A549 (cell line): Measurements from ENCODE around the gene SYDE1. TPM values are rescaled to one million over a fixed set of nuclear protein-coding genes. Genes with fewer than 3 reads are reported as not detected.
"Not testable (repeated sequence)": the region's sequence is repeated elsewhere in the genome, so short reads cannot be mapped to it uniquely, and the experiment has no call there.

Experiments used
- ATAC-seq, 2 experiments: fragments of 200-7000 bp in 1 of 2; fragments of >200 bp in 1 of 2; cut with Nextera tagmentation in 1 of 2; cut with Tn5 transposase in 1 of 2; 3 replicates each; pipeline versions ENCODE4 v1.8.0 to v1.9.1; 2018 to 2020; ENCODE audit warnings: mild to moderate bottlenecking in 1 of 2, moderate library complexity in 1 of 2
- CTCF ChIA-PET: fragments of 300-600 bp; sonication (Branson Sonifier 250); formaldehyde crosslinking; extraction: SDS; loops from one replicate; lab custom pipeline; 2021; ENCODE audit warnings: antibody characterized with exemption, inconsistent platforms; lab: Yijun Ruan, JAX
- POLR2A ChIA-PET: fragments of 350-600 bp; formaldehyde crosslinking; extraction: SDS; loops from one replicate; lab custom pipeline; 2021; ENCODE audit warnings: antibody characterized with exemption, inconsistent platforms; lab: Yijun Ruan, JAX
- DNase-seq, 2 experiments: peaks; one replicate each; pipeline versions ENCODE4 v3.0.0 to v3.0.0-alpha.2; 2011 to 2016; ENCODE audit warnings: low read depth in 1 of 2, low spot score in 1 of 2
- FAIRE-seq: peaks from 2 replicates; lab custom pipeline; 2011; peaks lifted over from hg19 to GRCh38; lab: Jason Lieb, UNC
- H3K27ac ChIP-seq, 2 experiments: fragments of >200 bp; sonication (Bioruptor Twin); formaldehyde crosslinking; 3 replicates each; pipeline ENCODE4 v1.5.1; 2016 to 2017
- H3K4me1 ChIP-seq: fragments of >200 bp; sonication (Bioruptor Twin); formaldehyde crosslinking; 3 replicates; pipeline ENCODE4 v1.6.1; 2016
- H3K4me2 ChIP-seq: fragments of >200 bp; sonication (Bioruptor Twin); formaldehyde crosslinking; 3 replicates; pipeline ENCODE4 v1.6.1; 2016
- H3K4me3 ChIP-seq: fragments of >200 bp; sonication (Bioruptor Twin); formaldehyde crosslinking; 3 replicates; pipeline ENCODE4 v1.5.1; 2016
- H3K9me3 ChIP-seq: fragments of >200 bp; sonication (Bioruptor Twin); formaldehyde crosslinking; 3 replicates; pipeline ENCODE4 v1.6.1; 2016
- ATOH8 ChIP-seq: fragments of 250-450 bp; sonication (Bioruptor Pico); IDR thresholded peaks from 2 replicates; pipeline ENCODE4 v1.5.0; 2020; ENCODE audit warnings: low read depth, mild to moderate bottlenecking, moderate library complexity
- BCL3 ChIP-seq: fragments of >200 bp; sonication (Bioruptor Twin); formaldehyde crosslinking; IDR thresholded peaks from 3 replicates; pipeline ENCODE4 v1.6.1; 2016
- CHD2 ChIP-seq: fragments of 150-350 bp; IDR thresholded peaks from 2 replicates; pipeline ENCODE4 v1.6.1; 2014; ENCODE audit warnings: low read length; ENCODE audit not compliant: partially characterized antibody
- CHD4 ChIP-seq: fragments of 200-600 bp; sonication (generic); IDR thresholded peaks from 2 replicates; pipeline ENCODE4 v1.6.1; 2016; ENCODE audit warnings: antibody characterized with exemption, mild to moderate bottlenecking, borderline replicate concordance
- EHF ChIP-seq: fragments of 250-450 bp; sonication (Bioruptor Pico); IDR thresholded peaks from 2 replicates; pipeline ENCODE4 v1.5.0; 2020; ENCODE audit warnings: mild to moderate bottlenecking
- FOSB ChIP-seq: fragments of 250-450 bp; sonication (Bioruptor Pico); IDR thresholded peaks from 2 replicates; pipeline ENCODE4 v1.5.0; 2020; ENCODE audit warnings: mild to moderate bottlenecking, moderate library complexity
- HOXB13 ChIP-seq: fragments of 250-450 bp; sonication (Bioruptor Pico); IDR thresholded peaks from 2 replicates; pipeline ENCODE4 v1.5.0; 2020; ENCODE audit warnings: low read depth, mild to moderate bottlenecking, moderate library complexity
- KDM1A ChIP-seq: fragments of 200-600 bp; sonication (generic); IDR thresholded peaks from 2 replicates; pipeline ENCODE4 v1.6.1; 2016; ENCODE audit warnings: low read depth, mild to moderate bottlenecking
- KDM5A ChIP-seq: fragments of 200-600 bp; sonication (generic); IDR thresholded peaks from 2 replicates; pipeline ENCODE4 v1.6.1; 2016; ENCODE audit warnings: antibody characterized with exemption, mild to moderate bottlenecking
- MAZ ChIP-seq: fragments of 150-350 bp; IDR thresholded peaks from 2 replicates; pipeline ENCODE4 v1.6.1; 2014; ENCODE audit warnings: antibody characterized with exemption, low read depth, low read length, borderline replicate concordance
- MYC ChIP-seq: IDR thresholded peaks from 2 replicates; pipeline ENCODE4 v1.6.1; 2012; ENCODE audit warnings: mild to moderate bottlenecking, inconsistent platforms, low read length, improper control_type of control experiment, borderline replicate concordance
- RCOR1 ChIP-seq: fragments of 150-350 bp; IDR thresholded peaks from 2 replicates; pipeline ENCODE4 v1.6.1; 2014; ENCODE audit warnings: antibody characterized with exemption, low read length, low read depth
- RFX5 ChIP-seq: fragments of 450-650 bp; IDR thresholded peaks from 2 replicates; pipeline ENCODE4 v1.7.1; 2014; ENCODE audit warnings: antibody characterized with exemption, mild to moderate bottlenecking, moderate library complexity
- RNF2 ChIP-seq: fragments of 200-600 bp; sonication (generic); IDR thresholded peaks from 2 replicates; pipeline ENCODE4 v1.6.1; 2016; ENCODE audit warnings: low read depth, mild to moderate bottlenecking, antibody characterized with exemption, moderate library complexity, borderline replicate concordance
- SMC3 ChIP-seq: fragments of >200 bp; sonication (Bioruptor Twin); formaldehyde crosslinking; IDR thresholded peaks from 3 replicates; pipeline ENCODE4 v1.6.1; 2018; ENCODE audit warnings: inconsistent platforms
- TP53 ChIP-seq: fragments of 250-450 bp; sonication (Bioruptor Pico); IDR thresholded peaks from 2 replicates; pipeline ENCODE4 v1.5.0; 2021; ENCODE audit warnings: mild to moderate bottlenecking, moderate library complexity
- ZFP36 ChIP-seq: fragments of 450-650 bp; IDR thresholded peaks from 2 replicates; pipeline ENCODE4 v1.6.1; 2014; ENCODE audit warnings: borderline replicate concordance; ENCODE audit not compliant: partially characterized antibody
- ZSCAN20 ChIP-seq: fragments of 250-450 bp; sonication (Bioruptor Pico); IDR thresholded peaks from 2 replicates; pipeline ENCODE4 v1.8.0; 2022; ENCODE audit warnings: mild to moderate bottlenecking, moderate library complexity
- WGBS: methylation state at CpG from one replicate; pipeline ENCODE4 v1.1.6; 2017; ENCODE audit errors: missing lambda C conversion rate; 5-methylcytosine and 5-hydroxymethylcytosine counted together
- polyA plus RNA-seq, 4 experiments: library from polyadenylated mRNA; depleted of rRNA in 3 of 4; stranded (reverse); fragments of >200 nt; fragmentation: RNase III in 1 of 4; extraction: RNeasy Plus Mini Kit Qiagen cat#74134 plus additional on column Dnase treatment in 1 of 4; gene quantifications; 2 replicates in 3 of 4; 3 replicates in 1 of 4; pipeline ENCODE4 v1.2.3, GENCODE V29; 2011 to 2017

SYDE1 gene
- polyA plus RNA-seq, 2 of the 4 experiments (the other 2 are of a cell fraction), result 5.5 to 8.8 TPM

DNA sequence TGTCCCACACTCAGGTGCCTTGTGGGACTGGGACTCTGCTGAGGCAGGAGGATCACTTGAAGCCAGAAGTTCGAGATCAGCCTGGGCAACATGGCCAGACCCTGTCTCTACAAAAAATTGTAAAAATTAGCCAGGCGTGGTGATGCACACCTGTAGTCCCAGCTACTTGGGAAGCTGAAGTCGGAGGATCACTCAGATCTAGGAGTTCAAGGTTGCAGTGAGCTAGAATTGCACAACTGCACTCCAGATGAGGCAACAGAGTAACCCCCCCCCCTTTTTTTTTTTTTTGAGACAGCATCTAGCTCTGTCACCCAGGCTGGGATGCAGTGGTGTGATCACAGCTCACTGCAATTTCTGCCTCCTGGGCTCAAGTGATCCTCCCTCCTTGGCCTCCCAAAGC is 11.0 kb upstream of the SYDE1 start:
- Histone ChIP-seq H3K4me2 (no peak overlapping the region), H3K4me3 (no peak overlapping the region), H3K9me3 (no peaks in the 10 kb centered on the region), H3K27ac (no peak overlapping the region), H3K4me1 (0 out of 3 replicates have a peak, but pooled peaks cover 5% of the 10 kb centered on the region)
- WGBS, result 55% methylated on average over 3 of the region's 3 CpGs
- ChIA-PET POLR2A (no interaction called here), CTCF (interaction anchor here (0.6 to 1.2 kb wide), 2 partner anchors 55 to 184 kb away, joined by 3 read pairs; no protein-coding TSS in a partner anchor)
- DNase-seq (no peak), ATAC-seq (no peak), FAIRE-seq (no peak)
- TF ChIP-seq EHF (CRISPR knock-in tag), result no peak
- TF ChIP-seq FOSB (CRISPR knock-in tag), result no peak
- no peak for TF ChIP-seq RNF2
- no peak for TF ChIP-seq ZSCAN20 (CRISPR knock-in tag)

GRCh38 chr19:15097980-15098379 is 9.2 kb upstream of the SYDE1 start:
- DNase-seq, H3K9me3 ChIP-seq, CTCF ChIA-PET, POLR2A ChIA-PET, H3K4me2 ChIP-seq, ATAC-seq, H3K27ac ChIP-seq, H3K4me3 ChIP-seq, FAIRE-seq, H3K4me1 ChIP-seq: not testable (repeated sequence)
- WGBS, result 77% methylated on average over 6 of the region's 6 CpGs

GRCh38 chr19:15098460-15098859 is 8.7 kb upstream of the SYDE1 start:
- no peak overlapping the region for H3K4me2 ChIP-seq
- H3K27ac ChIP-seq, result no peak overlapping the region
- H3K4me1 ChIP-seq, result no peaks in the 10 kb centered on the region
- CTCF ChIA-PET, result interaction anchor here (0.6 kb wide), 1 partner anchor 32 kb away, joined by 3 read pairs; no protein-coding TSS in a partner anchor
- peaks cover 12% of the 10 kb centered on the region; the same call in 1 of the 3 replicates for H3K9me3 ChIP-seq
- TF ChIP-seq SMC3, result no peak
- TF ChIP-seq KDM1A, result no peak
- TF ChIP-seq KDM5A, result no peak
- TF ChIP-seq TP53 (CRISPR knock-in tag), result no peak
- H3K4me3 ChIP-seq, result no peak overlapping the region
- 61% methylated on average over 10 of the region's 10 CpGs for WGBS
- FAIRE-seq, result no peak
- no peak for DNase-seq
- ATAC-seq, result no peak
- POLR2A ChIA-PET, result no interaction called here

DNA sequence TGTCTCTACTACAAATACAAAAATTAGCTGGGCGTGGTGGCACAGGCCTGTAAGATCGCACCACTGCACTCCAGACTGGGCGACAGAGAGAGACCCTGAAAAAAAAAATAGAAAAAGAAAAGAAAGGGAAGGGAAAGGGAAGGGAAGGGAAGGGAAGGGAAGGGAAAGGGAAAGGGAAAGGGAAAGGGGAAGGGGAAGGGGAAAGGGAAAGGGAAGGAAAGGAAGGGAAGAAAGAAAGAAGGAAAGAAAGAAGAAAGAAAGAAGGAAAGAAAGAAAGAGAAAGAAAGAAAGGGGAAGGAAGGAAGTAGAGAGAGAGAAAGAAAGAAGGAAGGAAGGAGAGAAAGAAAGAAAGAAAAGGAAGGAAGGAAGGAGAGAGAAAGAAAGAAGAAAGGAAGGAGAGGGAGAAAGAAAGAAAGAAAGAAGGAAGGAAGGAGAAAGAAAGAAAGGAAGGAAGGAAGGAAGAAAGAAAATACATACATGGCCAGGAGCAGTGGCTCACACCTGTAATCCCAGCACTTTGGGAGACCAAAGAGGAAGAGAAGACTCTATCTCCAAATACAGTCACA is 8.1 kb upstream of the SYDE1 start:
- CTCF ChIA-PET, result interaction anchor here (0.6 to 1.6 kb wide), 3 partner anchors 32 to 78 kb away, joined by 3 to 4 read pairs (median 3); no protein-coding TSS in a partner anchor
- Histone ChIP-seq H3K4me3 (no peak overlapping the region), H3K9me3 (peaks cover 16% of the 10 kb centered on the region; the same call in 1 of the 3 replicates), H3K4me2 (no peak overlapping the region), H3K4me1 (no peaks in the 10 kb centered on the region), H3K27ac (no peak overlapping the region)
- FAIRE-seq (no peak), ATAC-seq (no peak), DNase-seq (no peak)
- WGBS, result 56% methylated on average over 3 of the region's 3 CpGs
- TF ChIP-seq CHD2, result no peak
- TF ChIP-seq HOXB13 (CRISPR knock-in tag), result no peak
- no peak for TF ChIP-seq MYC
- no peak for TF ChIP-seq KDM5A
- TF ChIP-seq FOSB (CRISPR knock-in tag), result no peak
- TF ChIP-seq MAZ, result no peak
- no peak for TF ChIP-seq RCOR1
- no peak for TF ChIP-seq ZFP36
- no peak for TF ChIP-seq ATOH8 (CRISPR knock-in tag)
- TF ChIP-seq CHD4, result no peak
- no peak for TF ChIP-seq RFX5
- no peak for TF ChIP-seq BCL3
- POLR2A ChIA-PET, result no interaction called here
